ENCODE data around the gene STK40. TPM values are rescaled to one million over a fixed set of nuclear protein-coding genes. Genes with fewer than 3 reads are reported as not detected.

Gene STK40
- total and polyA plus RNA-seq, 9 of the 15 experiments (the other 6 are each of a cell fraction or from before 2014, with no cell fraction given), result 0.69 to 94.3 (median 39.1) TPM

- TF ChIP-seq ZBTB49 (CRISPR knock-in tag; IDR thresholded peaks at IDR 0.05; ENCODE audit: borderline replicate concordance) (peak; percentile 20; the same call in 1 of the 2 replicates), ZNF395 (CRISPR knock-in tag; IDR thresholded peaks at IDR 0.05) (peak; percentile 43; the same call in 1 of the 2 replicates), ETV5 (CRISPR knock-in tag; IDR thresholded peaks at IDR 0.05; ENCODE audit: low read depth) (0 out of 2 replicates have a peak, but pooled peaks have one; percentile 20), MNT (conservative IDR thresholded peaks at IDR 0.05) (peak; percentile 40 to 43; a peak in 2 of 4 replicates), CTBP1 (IDR thresholded peaks at IDR 0.05; ENCODE audit: borderline replicate concordance) (0 out of 2 replicates have a peak, but pooled peaks have one; percentile 15), DLX4 (CRISPR knock-in tag; IDR thresholded peaks at IDR 0.05) (no peak), SMARCE1 (IDR thresholded peaks at IDR 0.05) (no peak), ZNF431 (CRISPR knock-in tag; IDR thresholded peaks at IDR 0.05) (no peak), TBP (optimal IDR thresholded peaks at IDR 0.05; ENCODE audit: low read depth, low read length) (peak; percentile 98), ZC3H11A (IDR thresholded peaks at IDR 0.05; ENCODE audit: low read depth, low read length) (peak; percentile 68; the same call in 1 of the 2 replicates), ZFX (CRISPR knock-in tag; IDR thresholded peaks at IDR 0.05) (peak; percentile 61), ARNT (IDR thresholded peaks at IDR 0.05) (peak in 1 of 2 experiments; percentile 66; a peak in 2 of 4 replicates), ASH1L (IDR thresholded peaks at IDR 0.05; ENCODE audit: borderline replicate concordance, low read depth, partially characterized antibody) (peak; percentile 9), ARID4B (CRISPR knock-in tag; IDR thresholded peaks at IDR 0.05) (0 out of 2 replicates have a peak, but pooled peaks have one; percentile 31), ZKSCAN1 (IDR thresholded peaks at IDR 0.05; ENCODE audit: low read depth, low read length) (no peak), SP1 (CRISPR knock-in tag; IDR thresholded peaks at IDR 0.05) (peak; percentile 21; the same call in 1 of the 2 replicates)
Measured at GRCh38 chr1:36384542-36385409, 948 bp downstream of the STK40 start (continued).
